Measurements from ENCODE around the gene ATRAID. TPM values are rescaled to one million over a fixed set of nuclear protein-coding genes. Genes with fewer than 3 reads are reported as not detected.

The ATRAID gene
- total and polyA plus RNA-seq, 10 of the 15 experiments (the other 5 are each of a cell fraction or from before 2014, with no cell fraction given): 65.6 to 180 (median 120) TPM

DNA sequence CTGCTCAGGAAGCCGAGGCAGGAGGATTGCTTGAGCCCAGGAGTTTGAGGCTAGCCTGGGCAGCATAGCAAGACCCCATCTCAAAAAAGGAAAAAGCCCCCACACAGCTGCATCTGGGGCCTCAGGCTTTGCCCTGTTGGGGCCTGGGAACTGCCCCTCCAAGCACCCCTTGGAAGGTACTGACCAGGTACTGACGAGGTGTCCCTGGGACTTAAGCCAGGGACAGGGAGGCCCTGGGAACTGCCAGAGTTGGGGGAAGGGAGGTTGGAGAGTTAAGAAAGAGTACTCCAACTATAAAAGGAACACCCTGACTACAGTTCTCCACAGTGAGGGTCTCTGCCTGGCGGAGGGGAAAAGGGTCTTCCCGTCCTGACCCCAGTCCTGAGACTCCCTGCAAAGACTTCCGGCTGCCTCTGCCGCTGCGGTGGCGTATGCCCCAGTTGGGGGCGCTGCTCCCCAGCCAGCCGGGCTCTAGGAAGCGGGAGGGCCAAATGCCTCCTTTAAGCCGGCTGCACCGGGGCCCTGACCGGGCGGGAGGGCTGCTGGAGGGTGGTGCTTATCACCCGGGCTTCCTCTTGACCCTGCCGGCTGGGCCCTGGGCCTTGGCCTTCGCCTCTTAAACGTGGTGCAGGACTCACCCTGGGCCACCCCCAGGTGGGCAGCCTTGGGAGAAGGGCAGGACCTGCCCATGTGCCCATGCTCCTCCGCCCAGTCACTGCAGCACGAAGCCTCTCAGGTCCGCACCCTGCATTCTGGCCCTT lies 38.2 kb downstream of the ATRAID start (continued):
- TF ChIP-seq RB1 (IDR thresholded peaks at IDR 0.05; ENCODE audit: borderline replicate concordance) (no peak), POLR2A (IDR thresholded peaks at IDR 0.05; ENCODE audit: low read depth, low read length) (no peak), HDGF (IDR thresholded peaks at IDR 0.05) (no peak), ZNF207 (IDR thresholded peaks at IDR 0.05; ENCODE audit: borderline replicate concordance) (no peak), ESRRA (IDR thresholded peaks at IDR 0.05; ENCODE audit: low read length) (no peak)

DNA sequence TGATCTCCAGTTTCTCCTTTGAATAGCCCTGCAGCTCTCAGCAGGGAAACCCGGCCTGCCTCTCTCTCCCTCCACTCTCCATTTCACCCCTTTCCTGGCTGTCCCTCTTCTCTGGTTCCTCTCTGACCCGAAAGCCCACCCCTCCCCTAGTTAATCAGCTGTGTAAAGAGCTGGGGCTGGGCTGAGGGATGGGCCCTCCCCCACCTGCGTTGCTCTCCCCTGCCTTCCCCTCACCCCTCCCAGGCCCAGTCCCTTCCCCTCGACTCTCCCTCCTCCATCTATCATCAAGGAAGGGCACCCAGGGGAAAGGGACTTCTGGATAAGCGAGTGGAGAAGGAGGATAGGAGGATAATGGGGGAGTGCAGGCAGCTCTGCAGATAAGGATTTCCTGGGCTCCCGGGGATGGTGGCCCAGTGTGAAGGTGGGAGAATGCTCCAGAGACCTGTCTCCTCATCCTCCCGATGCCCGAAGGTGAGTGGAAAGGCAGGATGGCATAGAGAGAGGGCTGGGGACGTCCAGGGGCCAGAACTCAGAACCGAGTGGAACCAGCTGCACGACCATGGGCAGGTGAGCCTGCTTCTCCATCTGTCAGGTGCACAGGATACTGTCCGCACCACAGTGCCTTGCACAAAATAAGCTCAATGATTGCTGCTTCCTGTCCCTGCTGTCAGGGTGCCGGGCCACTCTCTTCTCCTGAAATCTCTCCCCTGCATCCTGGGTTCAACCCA lies 39.0 kb downstream of the ATRAID start:
- DNase-seq (ENCODE audit: low read depth, low spot score) (no peak), ATAC-seq (no peak), FAIRE-seq (no peak)
- H3K27ac ChIP-seq (ENCODE audit: control insufficient read depth, insufficient read depth): no peak overlapping the region
- no peak overlapping the region for H2AFZ ChIP-seq (ENCODE audit: control insufficient read depth, low read depth, low read length)
- RAD21 ChIA-PET (ENCODE audit: unreplicated experiment): interaction anchor here (1.5 kb wide), 1 partner anchor 28 kb away, joined by 8 read pairs; no protein-coding TSS in a partner anchor
- H3K36me3 ChIP-seq (ENCODE audit: control insufficient read depth in 2 of 2, insufficient read depth in 2 of 2, low read length in 1 of 2): no peaks in the 10 kb centered on the region
- H4K20me1 ChIP-seq (ENCODE audit: control insufficient read depth, insufficient read depth): no peaks in the 10 kb centered on the region
- SMC1A ChIA-PET (ENCODE audit: uncharacterized antibody, unreplicated experiment): interaction anchor here (1.2 to 1.6 kb wide), 2 partner anchors 30 to 52 kb away, joined by 3 to 7 read pairs; no protein-coding TSS in a partner anchor
- CTCF ChIA-PET: interaction anchor here (0.6 to 5.0 kb wide), 5 partner anchors 9 to 153 kb away, joined by 3 to 58 read pairs (median 3); partner anchors contain the start of gene TRIM54
- no peak overlapping the region for H3K9ac ChIP-seq (ENCODE audit: control insufficient read depth, insufficient read depth, low read length)
- H3K4me1 ChIP-seq (ENCODE audit: control insufficient read depth, insufficient read depth, low read length): no peaks in the 10 kb centered on the region
- no peaks in the 10 kb centered on the region for H3K9me3 ChIP-seq (replicated peaks; ENCODE audit: control insufficient read depth, insufficient read depth, low read length)
- in situ Hi-C loops (cut with MboI) (no loop called here), intact Hi-C loops (cut with micrococcal nuclease; ENCODE audit: unreplicated experiment) (no loop called here)
- BruUV-seq (replicated peaks): no TSS peak
- WGBS (ENCODE audit: insufficient coverage, insufficient replicate concordance, low lambda C conversion rate, missing lambda C conversion rate): 19% methylated on average over 12 of the region's 13 CpGs
- no peak overlapping the region for H3K4me3 ChIP-seq
- no peaks in the 10 kb centered on the region for H3K79me2 ChIP-seq (ENCODE audit: control insufficient read depth, insufficient read depth, low read length)
- POLR2A ChIA-PET: no interaction called here
- H3K27me3 ChIP-seq (replicated peaks in 1 of 2; ENCODE audit: control insufficient read depth in 2 of 2, insufficient read depth in 2 of 2, low read length in 1 of 2): peaks cover 2 to 4% of the 10 kb centered on the region in 2 experiments; a peak in 3 of 4 replicates
- H3K4me2 ChIP-seq (ENCODE audit: control insufficient read depth, insufficient read depth): no peak overlapping the region
- TF ChIP-seq, protein P1, sequence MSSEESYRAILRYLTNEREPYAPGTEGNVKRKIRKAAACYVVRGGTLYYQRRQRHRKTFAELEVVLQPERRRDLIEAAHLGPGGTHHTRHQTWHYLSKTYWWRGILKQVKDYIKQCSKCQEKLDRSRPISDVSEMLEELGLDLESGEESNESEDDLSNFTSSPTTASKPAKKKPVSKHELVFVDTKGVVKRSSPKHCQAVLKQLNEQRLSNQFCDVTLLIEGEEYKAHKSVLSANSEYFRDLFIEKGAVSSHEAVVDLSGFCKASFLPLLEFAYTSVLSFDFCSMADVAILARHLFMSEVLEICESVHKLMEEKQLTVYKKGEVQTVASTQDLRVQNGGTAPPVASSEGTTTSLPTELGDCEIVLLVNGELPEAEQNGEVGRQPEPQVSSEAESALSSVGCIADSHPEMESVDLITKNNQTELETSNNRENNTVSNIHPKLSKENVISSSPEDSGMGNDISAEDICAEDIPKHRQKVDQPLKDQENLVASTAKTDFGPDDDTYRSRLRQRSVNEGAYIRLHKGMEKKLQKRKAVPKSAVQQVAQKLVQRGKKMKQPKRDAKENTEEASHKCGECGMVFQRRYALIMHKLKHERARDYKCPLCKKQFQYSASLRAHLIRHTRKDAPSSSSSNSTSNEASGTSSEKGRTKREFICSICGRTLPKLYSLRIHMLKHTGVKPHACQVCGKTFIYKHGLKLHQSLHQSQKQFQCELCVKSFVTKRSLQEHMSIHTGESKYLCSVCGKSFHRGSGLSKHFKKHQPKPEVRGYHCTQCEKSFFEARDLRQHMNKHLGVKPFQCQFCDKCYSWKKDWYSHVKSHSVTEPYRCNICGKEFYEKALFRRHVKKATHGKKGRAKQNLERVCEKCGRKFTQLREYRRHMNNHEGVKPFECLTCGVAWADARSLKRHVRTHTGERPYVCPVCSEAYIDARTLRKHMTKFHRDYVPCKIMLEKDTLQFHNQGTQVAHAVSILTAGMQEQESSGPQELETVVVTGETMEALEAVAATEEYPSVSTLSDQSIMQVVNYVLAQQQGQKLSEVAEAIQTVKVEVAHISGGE (CRISPR knock-in tag; IDR thresholded peaks at IDR 0.05): no peak
- no peak for TF ChIP-seq POLR2A (IDR thresholded peaks at IDR 0.05; ENCODE audit: low read depth, low read length)
- TF ChIP-seq FOXM1 (IDR thresholded peaks at IDR 0.05; ENCODE audit: low read depth, low read length): no peak
- TF ChIP-seq KDM1A (IDR thresholded peaks at IDR 0.05; ENCODE audit: borderline replicate concordance): no peak
- TF ChIP-seq PAX5 (IDR thresholded peaks at IDR 0.05; ENCODE audit: borderline replicate concordance, low read depth, low read length): no peak
- TF ChIP-seq TAF1 (IDR thresholded peaks at IDR 0.05; ENCODE audit: borderline replicate concordance, low read depth, low read length): no peak
- TF ChIP-seq, protein P2, sequence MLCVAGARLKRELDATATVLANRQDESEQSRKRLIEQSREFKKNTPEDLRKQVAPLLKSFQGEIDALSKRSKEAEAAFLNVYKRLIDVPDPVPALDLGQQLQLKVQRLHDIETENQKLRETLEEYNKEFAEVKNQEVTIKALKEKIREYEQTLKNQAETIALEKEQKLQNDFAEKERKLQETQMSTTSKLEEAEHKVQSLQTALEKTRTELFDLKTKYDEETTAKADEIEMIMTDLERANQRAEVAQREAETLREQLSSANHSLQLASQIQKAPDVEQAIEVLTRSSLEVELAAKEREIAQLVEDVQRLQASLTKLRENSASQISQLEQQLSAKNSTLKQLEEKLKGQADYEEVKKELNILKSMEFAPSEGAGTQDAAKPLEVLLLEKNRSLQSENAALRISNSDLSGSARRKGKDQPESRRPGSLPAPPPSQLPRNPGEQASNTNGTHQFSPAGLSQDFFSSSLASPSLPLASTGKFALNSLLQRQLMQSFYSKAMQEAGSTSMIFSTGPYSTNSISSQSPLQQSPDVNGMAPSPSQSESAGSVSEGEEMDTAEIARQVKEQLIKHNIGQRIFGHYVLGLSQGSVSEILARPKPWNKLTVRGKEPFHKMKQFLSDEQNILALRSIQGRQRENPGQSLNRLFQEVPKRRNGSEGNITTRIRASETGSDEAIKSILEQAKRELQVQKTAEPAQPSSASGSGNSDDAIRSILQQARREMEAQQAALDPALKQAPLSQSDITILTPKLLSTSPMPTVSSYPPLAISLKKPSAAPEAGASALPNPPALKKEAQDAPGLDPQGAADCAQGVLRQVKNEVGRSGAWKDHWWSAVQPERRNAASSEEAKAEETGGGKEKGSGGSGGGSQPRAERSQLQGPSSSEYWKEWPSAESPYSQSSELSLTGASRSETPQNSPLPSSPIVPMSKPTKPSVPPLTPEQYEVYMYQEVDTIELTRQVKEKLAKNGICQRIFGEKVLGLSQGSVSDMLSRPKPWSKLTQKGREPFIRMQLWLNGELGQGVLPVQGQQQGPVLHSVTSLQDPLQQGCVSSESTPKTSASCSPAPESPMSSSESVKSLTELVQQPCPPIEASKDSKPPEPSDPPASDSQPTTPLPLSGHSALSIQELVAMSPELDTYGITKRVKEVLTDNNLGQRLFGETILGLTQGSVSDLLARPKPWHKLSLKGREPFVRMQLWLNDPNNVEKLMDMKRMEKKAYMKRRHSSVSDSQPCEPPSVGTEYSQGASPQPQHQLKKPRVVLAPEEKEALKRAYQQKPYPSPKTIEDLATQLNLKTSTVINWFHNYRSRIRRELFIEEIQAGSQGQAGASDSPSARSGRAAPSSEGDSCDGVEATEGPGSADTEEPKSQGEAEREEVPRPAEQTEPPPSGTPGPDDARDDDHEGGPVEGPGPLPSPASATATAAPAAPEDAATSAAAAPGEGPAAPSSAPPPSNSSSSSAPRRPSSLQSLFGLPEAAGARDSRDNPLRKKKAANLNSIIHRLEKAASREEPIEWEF (IDR thresholded peaks at IDR 0.05; ENCODE audit: insufficient replicate concordance, low read depth, low read length): no peak

All from GM12878 (cell line).